Measurements from ENCODE around the gene WDR75.
"Not testable (repeated sequence)": the region's sequence is repeated elsewhere in the genome, so short reads cannot be mapped to it uniquely, and the experiment has no call there.

WDR75 gene

GRCh38 chr2:189440947-189441708 is at the start of gene WDR75:
WDR75 (plus strand) TSS chr2:189441474; CDS start chr2:189441493, 19 bp downstream.
- peak; percentile 85 to 96 (median 90) for DNase-seq (ENCODE audit: low read depth in 2 of 3, low spot score in 1 of 3)

- no peak for DNase-seq (ENCODE audit: low read depth in 2 of 3, low spot score in 1 of 3)
These were observed 47.7 kb upstream of the WDR75 start for GRCh38 chr2:189393440-189394111.

GRCh38 chr2:189394525-189394924 is 46.7 kb upstream of the WDR75 start:
- no peak for DNase-seq (ENCODE audit: low read depth in 2 of 3, low spot score in 1 of 3)

GRCh38 chr2:189402932-189403331 is 38.3 kb upstream of the WDR75 start:
- DNase-seq (ENCODE audit: low read depth in 2 of 3, low spot score in 1 of 3): no peak

- DNase-seq (ENCODE audit: low read depth in 2 of 3, low spot score in 1 of 3): no peak
These were observed 34.6 kb upstream of the WDR75 start for GRCh38 chr2:189406586-189407233.

- DNase-seq (ENCODE audit: low read depth in 2 of 3, low spot score in 1 of 3): no peak
These were observed 33.7 kb upstream of the WDR75 start for GRCh38 chr2:189407281-189408209.

GRCh38 chr2:189408294-189408693 is 33.0 kb upstream of the WDR75 start:
- DNase-seq (ENCODE audit: low read depth in 2 of 3, low spot score in 1 of 3): no peak

GRCh38 chr2:189409131-189409530 is 32.1 kb upstream of the WDR75 start:
- no peak for DNase-seq (ENCODE audit: low read depth in 2 of 3, low spot score in 1 of 3)

- no peak for DNase-seq (ENCODE audit: low read depth in 2 of 3, low spot score in 1 of 3)
These were observed 31.6 kb upstream of the WDR75 start for GRCh38 chr2:189409647-189410046.

- DNase-seq (ENCODE audit: low read depth in 2 of 3, low spot score in 1 of 3): no peak
These were observed 29.4 kb upstream of the WDR75 start for GRCh38 chr2:189411860-189412259.

- peak; percentile 7 to 53 (median 20) for DNase-seq (ENCODE audit: low read depth in 2 of 3, low spot score in 1 of 3)
These were observed 28.8 kb upstream of the WDR75 start for GRCh38 chr2:189412330-189412953.

- no peak for DNase-seq (ENCODE audit: low read depth in 2 of 3, low spot score in 1 of 3)
These were observed 28.0 kb upstream of the WDR75 start for GRCh38 chr2:189413249-189413648.

GRCh38 chr2:189421644-189422043 is 19.6 kb upstream of the WDR75 start:
- no peak for DNase-seq (ENCODE audit: low read depth in 2 of 3, low spot score in 1 of 3)

GRCh38 chr2:189424961-189425360 is 16.3 kb upstream of the WDR75 start:
- no peak for DNase-seq (ENCODE audit: low read depth in 2 of 3, low spot score in 1 of 3)

GRCh38 chr2:189425676-189426075 is 15.6 kb upstream of the WDR75 start:
- DNase-seq (ENCODE audit: low read depth in 2 of 3, low spot score in 1 of 3): no peak

GRCh38 chr2:189426886-189427285 is 14.4 kb upstream of the WDR75 start:
- no peak for DNase-seq (ENCODE audit: low read depth in 2 of 3, low spot score in 1 of 3)

- DNase-seq (ENCODE audit: low read depth in 2 of 3, low spot score in 1 of 3): no peak
These were observed 13.4 kb upstream of the WDR75 start for GRCh38 chr2:189427872-189428271.

GRCh38 chr2:189430448-189430847 is 10.8 kb upstream of the WDR75 start:
- DNase-seq (ENCODE audit: low read depth in 2 of 3, low spot score in 1 of 3): not testable (repeated sequence)

- DNase-seq (ENCODE audit: low read depth in 2 of 3, low spot score in 1 of 3): not testable (repeated sequence)
These were observed 5.5 kb upstream of the WDR75 start for GRCh38 chr2:189435803-189436202.

- no peak for DNase-seq (ENCODE audit: low read depth in 2 of 3, low spot score in 1 of 3)
These were observed 3.3 kb upstream of the WDR75 start for GRCh38 chr2:189437926-189438325.

- DNase-seq (ENCODE audit: low read depth in 2 of 3, low spot score in 1 of 3): no peak
These were observed 1.9 kb upstream of the WDR75 start for GRCh38 chr2:189439342-189439741.
